IPS-NIHi7 (cell line): Measurements from ENCODE around the gene ATP6V0B.

ENCODE experiments used
- DNase-seq: peaks from one replicate; pipeline ENCODE4 v3.0.0; 2012; ENCODE audit warnings: mixed read lengths; ENCODE audit errors: extremely low spot score

Gene ATP6V0B

GRCh38 chr1:43946236-43947060 lies 28.3 kb upstream of the ATP6V0B start, which contains the start of gene IPO13:
Gene IPO13 (plus strand): TSS chr1:43946950. CDS start chr1:43947601, 651 bp downstream.
- DNase-seq, result peak; percentile 98

- DNase-seq, result no peak
Observed at GRCh38 chr1:43947061-43947873, 27.5 kb upstream of the ATP6V0B start.

GRCh38 chr1:43947874-43948437 lies 26.8 kb upstream of the ATP6V0B start:
- no peak for DNase-seq

GRCh38 chr1:43949678-43950077 lies 25.1 kb upstream of the ATP6V0B start:
- DNase-seq, result no peak

- DNase-seq, result no peak
Observed at GRCh38 chr1:43951021-43951985, 23.5 kb upstream of the ATP6V0B start.

- peak; percentile 86 for DNase-seq
Observed at GRCh38 chr1:43952731-43953346, 21.9 kb upstream of the ATP6V0B start.

GRCh38 chr1:43953361-43953760 lies 21.4 kb upstream of the ATP6V0B start:
- no peak for DNase-seq

- no peak for DNase-seq
Observed at GRCh38 chr1:43954036-43954435, 20.7 kb upstream of the ATP6V0B start.

- no peak for DNase-seq
Observed at GRCh38 chr1:43956234-43956633, 18.5 kb upstream of the ATP6V0B start.

- no peak for DNase-seq
Observed at GRCh38 chr1:43957407-43958040, 17.2 kb upstream of the ATP6V0B start.

- no peak for DNase-seq
Observed at GRCh38 chr1:43958351-43959255, 16.2 kb upstream of the ATP6V0B start.

GRCh38 chr1:43960798-43961197 lies 14.0 kb upstream of the ATP6V0B start:
- DNase-seq, result no peak

GRCh38 chr1:43961692-43962091 lies 13.1 kb upstream of the ATP6V0B start:
- no peak for DNase-seq

- DNase-seq, result no peak
Observed at GRCh38 chr1:43962324-43962723, 12.4 kb upstream of the ATP6V0B start.

- no peak for DNase-seq
Observed at GRCh38 chr1:43963006-43963405, 11.8 kb upstream of the ATP6V0B start.

- DNase-seq, result no peak
Observed at GRCh38 chr1:43963890-43964289, 10.9 kb upstream of the ATP6V0B start.

- no peak for DNase-seq
Observed at GRCh38 chr1:43965316-43965715, 9.4 kb upstream of the ATP6V0B start.

- DNase-seq, result peak; percentile 83
Observed at GRCh38 chr1:43968348-43968948, 6.3 kb upstream of the ATP6V0B start.

GRCh38 chr1:43969416-43969745 lies 5.4 kb upstream of the ATP6V0B start:
- DNase-seq, result no peak
